Peyer's patch (tissue), 4 donors: ENCODE measurements around the gene ADH7.

ENCODE experiments used
- POLR2A ChIP-seq, 2 donors: fragments of 450-650 bp; IDR thresholded peaks; one replicate each; pipeline ENCODE4 v1.5.1; 2017; ENCODE audit warnings: antibody characterized with exemption in 2 of 2, mild to moderate bottlenecking in 2 of 2, moderate library complexity in 2 of 2
- TF ChIP-seq, protein P1 (sequence below), 6 experiments: fragments of 450-650 bp in 4 of 6; fragments of 200-600 bp in 2 of 6; sonication (generic) in 1 of 6; IDR thresholded peaks; one replicate each; pipeline ENCODE4 v1.5.1; 2017 to 2019; ENCODE audit warnings: antibody characterized with exemption in 6 of 6, mild to moderate bottlenecking in 3 of 6, moderate library complexity in 1 of 6

DNA sequence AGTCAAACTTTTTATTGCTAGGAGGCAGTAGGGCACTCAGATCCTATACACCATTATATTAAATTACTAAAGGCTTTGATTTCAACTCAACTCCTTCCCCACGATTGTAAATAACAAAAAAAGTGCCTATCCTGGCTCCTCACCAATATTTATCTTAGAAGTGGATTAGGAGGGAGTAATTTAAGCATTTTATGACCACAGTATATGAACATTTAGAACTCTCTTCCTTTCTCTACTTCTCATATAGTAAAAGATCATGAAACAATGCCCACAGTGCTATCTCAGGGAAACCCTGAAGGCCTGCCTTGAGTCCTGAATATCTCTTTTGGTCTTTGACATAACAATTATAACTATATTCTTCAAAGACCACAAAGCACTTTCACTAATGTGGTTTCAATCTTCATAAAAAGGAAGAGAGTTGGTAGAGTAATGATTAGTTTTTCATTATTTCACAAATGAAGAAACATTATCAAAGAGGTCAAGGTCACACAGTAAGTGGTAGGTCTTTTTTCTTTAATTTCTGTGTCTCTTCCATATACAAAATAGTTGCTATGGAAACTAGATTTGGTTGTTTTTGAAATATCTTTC, 53.5 kb downstream of the ADH7 start:
- TF ChIP-seq, protein P1, sequence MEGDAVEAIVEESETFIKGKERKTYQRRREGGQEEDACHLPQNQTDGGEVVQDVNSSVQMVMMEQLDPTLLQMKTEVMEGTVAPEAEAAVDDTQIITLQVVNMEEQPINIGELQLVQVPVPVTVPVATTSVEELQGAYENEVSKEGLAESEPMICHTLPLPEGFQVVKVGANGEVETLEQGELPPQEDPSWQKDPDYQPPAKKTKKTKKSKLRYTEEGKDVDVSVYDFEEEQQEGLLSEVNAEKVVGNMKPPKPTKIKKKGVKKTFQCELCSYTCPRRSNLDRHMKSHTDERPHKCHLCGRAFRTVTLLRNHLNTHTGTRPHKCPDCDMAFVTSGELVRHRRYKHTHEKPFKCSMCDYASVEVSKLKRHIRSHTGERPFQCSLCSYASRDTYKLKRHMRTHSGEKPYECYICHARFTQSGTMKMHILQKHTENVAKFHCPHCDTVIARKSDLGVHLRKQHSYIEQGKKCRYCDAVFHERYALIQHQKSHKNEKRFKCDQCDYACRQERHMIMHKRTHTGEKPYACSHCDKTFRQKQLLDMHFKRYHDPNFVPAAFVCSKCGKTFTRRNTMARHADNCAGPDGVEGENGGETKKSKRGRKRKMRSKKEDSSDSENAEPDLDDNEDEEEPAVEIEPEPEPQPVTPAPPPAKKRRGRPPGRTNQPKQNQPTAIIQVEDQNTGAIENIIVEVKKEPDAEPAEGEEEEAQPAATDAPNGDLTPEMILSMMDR (IDR thresholded peaks at IDR 0.05): no peak
- no peak for TF ChIP-seq POLR2A (IDR thresholded peaks at IDR 0.05)
